Smooth muscle cell (in vitro differentiated cells): ENCODE data around the gene PPP1R2. TPM values are rescaled to one million over a fixed set of nuclear protein-coding genes. Genes with fewer than 3 reads are reported as not detected.
A peak's percentile ranks its signal among the peaks of the same experiment; 100 is the strongest.
"Not testable (repeated sequence)": the region's sequence is repeated elsewhere in the genome, so short reads cannot be mapped to it uniquely, and the experiment has no call there.

Experiments
- DNase-seq: peaks from one replicate; lab custom pipeline; 2025; ENCODE audit not compliant: unreplicated experiment; lab: John Stamatoyannopoulos, UW
- H2AFZ ChIP-seq: fragments of 200-600 bp; sonication (generic); 2 replicates; pipeline ENCODE4 v1.6.0; 2016; ENCODE audit warnings: antibody characterized with exemption, low read depth, mild to moderate bottlenecking
- H3F3A ChIP-seq: fragments of 200-600 bp; sonication (generic); 2 replicates; pipeline ENCODE4 v1.6.0; 2017; ENCODE audit warnings: antibody characterized with exemption, low read depth
- H3K27ac ChIP-seq: fragments of 200-600 bp; sonication (generic); 2 replicates; pipeline ENCODE4 v1.5.1; 2016; ENCODE audit warnings: low read depth, mild to moderate bottlenecking
- H3K27me3 ChIP-seq: fragments of 200-600 bp; sonication (generic); 2 replicates; pipeline ENCODE4 v1.6.1; 2016; ENCODE audit warnings: low read depth, mild to moderate bottlenecking
- H3K36me3 ChIP-seq: fragments of 200-600 bp; sonication (generic); 2 replicates; pipeline ENCODE4 v1.5.1; 2016; ENCODE audit warnings: low read depth
- H3K4me1 ChIP-seq: fragments of 200-600 bp; sonication (generic); 2 replicates; pipeline ENCODE4 v1.5.1; 2016; ENCODE audit warnings: low read depth
- H3K4me2 ChIP-seq: fragments of 200-600 bp; sonication (generic); 2 replicates; pipeline ENCODE4 v1.6.0; 2016; ENCODE audit warnings: mild to moderate bottlenecking
- H3K4me3 ChIP-seq: fragments of 200-600 bp; sonication (generic); 2 replicates; pipeline ENCODE4 v1.5.1; 2016; ENCODE audit warnings: mild to moderate bottlenecking
- H3K79me2 ChIP-seq: fragments of 200-600 bp; sonication (generic); 2 replicates; pipeline ENCODE4 v1.6.0; 2016; ENCODE audit warnings: low read depth, mild to moderate bottlenecking
- H3K9ac ChIP-seq: fragments of 200-600 bp; sonication (generic); 2 replicates; pipeline ENCODE4 v1.6.0; 2016; ENCODE audit warnings: low read depth
- H3K9me3 ChIP-seq: fragments of 200-600 bp; sonication (generic); replicated peaks from 2 replicates; pipeline ENCODE4 v1.5.1; 2016; ENCODE audit warnings: low read depth
- H4K20me1 ChIP-seq: fragments of 200-600 bp; sonication (generic); 2 replicates; pipeline ENCODE4 v1.6.0; 2016; ENCODE audit warnings: low read depth
- WGBS: methylation state at CpG from one replicate; pipeline ENCODE4 v1.1.7; 2016; ENCODE audit warnings: low lambda C conversion rate; 5-methylcytosine and 5-hydroxymethylcytosine counted together
- polyA plus RNA-seq: library from polyadenylated mRNA; unstranded; fragments of >200 nt; fragmentation: Nextera tagmentation; extraction: Ambion mirVana; gene quantifications from 2 replicates; pipeline ENCODE4 v1.2.1, GENCODE V29; 2016
- total RNA-seq: library from RNA; depleted of rRNA; stranded (reverse); fragments of >200 nt; gene quantifications from 2 replicates; pipeline ENCODE4 v1.2.3, GENCODE V29; 2014
- TF ChIP-seq, protein P1 (sequence below): fragments of 200-600 bp; sonication (generic); IDR thresholded peaks from 2 replicates; pipeline ENCODE4 v1.5.1; 2017; ENCODE audit warnings: borderline replicate concordance, mild to moderate bottlenecking, antibody characterized with exemption; ENCODE audit not compliant: insufficient read depth, poor library complexity, severe bottlenecking

The PPP1R2 gene
- total RNA-seq (47.5 and 58.2 TPM in 2 replicates), polyA plus RNA-seq (33.4 and 42.5 TPM in 2 replicates)

DNA sequence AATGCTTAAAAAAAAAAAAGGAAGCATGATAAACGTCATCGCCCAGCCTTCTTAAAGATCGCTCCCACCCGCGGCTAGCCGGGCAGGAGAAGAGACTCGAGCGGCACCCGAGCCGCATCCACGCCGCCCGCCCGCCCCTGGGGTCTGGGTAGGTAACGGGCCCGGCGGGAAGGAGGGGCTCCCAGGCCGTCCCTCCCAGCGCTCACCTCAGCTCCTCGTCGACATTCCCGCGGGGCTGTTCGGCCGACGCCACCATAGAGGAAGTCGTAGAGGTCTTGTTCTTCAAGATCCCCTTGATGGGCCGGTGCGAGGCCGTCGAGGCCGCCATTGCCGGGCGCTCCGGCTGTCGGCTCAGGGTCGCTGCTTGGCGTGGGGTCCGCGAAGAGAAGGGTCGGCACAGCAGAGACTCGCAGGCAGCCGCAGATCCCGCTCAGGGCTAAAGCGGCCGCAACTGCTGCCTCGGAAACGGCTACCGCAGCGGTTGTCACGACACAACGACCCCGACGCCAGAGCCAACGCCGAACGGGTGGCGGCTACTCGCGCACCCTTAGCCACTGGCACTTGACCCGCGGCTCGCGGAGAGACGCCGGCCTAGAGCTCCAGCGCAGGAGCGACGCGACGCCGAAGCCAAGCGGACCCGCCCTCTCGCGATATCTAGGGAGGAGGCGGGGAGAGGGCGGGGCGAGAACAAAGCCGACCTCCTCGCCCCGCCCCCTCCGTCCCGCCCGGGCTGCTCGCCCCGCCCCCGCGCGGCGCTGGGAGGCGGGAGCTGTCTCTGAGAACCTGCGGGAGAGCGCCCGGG lies at the start of gene PPP1R2:
Gene PPP1R2, minus strand, starts transcription at position 628 of the 802 bp plus-strand sequence. Its CDS starts 300 bp downstream, at position 328.
- peak within 1 kb of the TSS; percentile 95 for H2AFZ ChIP-seq
- H3F3A ChIP-seq: peaks cover 3% of the 10 kb centered on the region
- H3K36me3 ChIP-seq: no peaks in the 10 kb centered on the region
- peaks cover 45% of the 10 kb centered on the region for H4K20me1 ChIP-seq
- no peaks in the 10 kb centered on the region for H3K27me3 ChIP-seq
- H3K79me2 ChIP-seq: peaks cover 47% of the 10 kb centered on the region
- peaks cover 9% of the 10 kb centered on the region for H3K4me1 ChIP-seq
- peak within 1 kb of the TSS; percentile 95 for H3K4me2 ChIP-seq
- H3K4me3 ChIP-seq: peak within 1 kb of the TSS; percentile 78
- peak; percentile 76 for DNase-seq
- no peaks in the 10 kb centered on the region for H3K9me3 ChIP-seq
- TF ChIP-seq, protein P1, sequence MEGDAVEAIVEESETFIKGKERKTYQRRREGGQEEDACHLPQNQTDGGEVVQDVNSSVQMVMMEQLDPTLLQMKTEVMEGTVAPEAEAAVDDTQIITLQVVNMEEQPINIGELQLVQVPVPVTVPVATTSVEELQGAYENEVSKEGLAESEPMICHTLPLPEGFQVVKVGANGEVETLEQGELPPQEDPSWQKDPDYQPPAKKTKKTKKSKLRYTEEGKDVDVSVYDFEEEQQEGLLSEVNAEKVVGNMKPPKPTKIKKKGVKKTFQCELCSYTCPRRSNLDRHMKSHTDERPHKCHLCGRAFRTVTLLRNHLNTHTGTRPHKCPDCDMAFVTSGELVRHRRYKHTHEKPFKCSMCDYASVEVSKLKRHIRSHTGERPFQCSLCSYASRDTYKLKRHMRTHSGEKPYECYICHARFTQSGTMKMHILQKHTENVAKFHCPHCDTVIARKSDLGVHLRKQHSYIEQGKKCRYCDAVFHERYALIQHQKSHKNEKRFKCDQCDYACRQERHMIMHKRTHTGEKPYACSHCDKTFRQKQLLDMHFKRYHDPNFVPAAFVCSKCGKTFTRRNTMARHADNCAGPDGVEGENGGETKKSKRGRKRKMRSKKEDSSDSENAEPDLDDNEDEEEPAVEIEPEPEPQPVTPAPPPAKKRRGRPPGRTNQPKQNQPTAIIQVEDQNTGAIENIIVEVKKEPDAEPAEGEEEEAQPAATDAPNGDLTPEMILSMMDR: no peak
- peak within 1 kb of the TSS; percentile 77 for H3K27ac ChIP-seq
- 1% methylated on average over 77 of the region's 95 CpGs for WGBS
- H3K9ac ChIP-seq: peak within 1 kb of the TSS; percentile 94

DNA sequence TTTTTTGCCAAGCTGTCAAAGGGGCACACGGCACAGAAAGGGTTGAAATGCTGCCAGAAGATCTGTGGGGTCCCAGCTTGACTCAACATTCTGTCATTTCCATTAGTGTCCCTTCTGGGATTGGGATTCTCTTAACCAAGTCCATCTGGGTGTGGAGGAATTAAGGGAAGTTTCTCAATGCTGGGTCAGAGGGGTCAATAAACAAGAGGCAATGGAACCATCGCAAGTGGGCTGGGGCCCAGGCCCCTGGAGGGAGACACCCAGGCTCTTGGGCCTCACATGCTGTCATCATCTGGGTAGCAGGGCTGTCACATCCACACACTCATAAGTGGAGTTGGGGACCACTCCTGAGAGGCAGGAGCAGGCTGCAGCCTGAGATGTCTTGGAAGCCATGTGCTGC lies 48.7 kb upstream of the PPP1R2 start:
- Histone ChIP-seq H2AFZ (no peak overlapping the region), H3K4me1 (no peaks in the 10 kb centered on the region), H3K27ac (no peak overlapping the region), H3K27me3 (no peaks in the 10 kb centered on the region), H3F3A (no peaks in the 10 kb centered on the region), H3K9ac (no peak overlapping the region), H3K4me2 (no peak overlapping the region), H4K20me1 (no peaks in the 10 kb centered on the region), H3K79me2 (no peaks in the 10 kb centered on the region), H3K4me3 (no peak overlapping the region), H3K9me3 (no peaks in the 10 kb centered on the region), H3K36me3 (no peaks in the 10 kb centered on the region)
- TF ChIP-seq, protein P1: no peak
- 90% methylated on average over 2 of the region's 2 CpGs for WGBS
- no peak for DNase-seq

DNA sequence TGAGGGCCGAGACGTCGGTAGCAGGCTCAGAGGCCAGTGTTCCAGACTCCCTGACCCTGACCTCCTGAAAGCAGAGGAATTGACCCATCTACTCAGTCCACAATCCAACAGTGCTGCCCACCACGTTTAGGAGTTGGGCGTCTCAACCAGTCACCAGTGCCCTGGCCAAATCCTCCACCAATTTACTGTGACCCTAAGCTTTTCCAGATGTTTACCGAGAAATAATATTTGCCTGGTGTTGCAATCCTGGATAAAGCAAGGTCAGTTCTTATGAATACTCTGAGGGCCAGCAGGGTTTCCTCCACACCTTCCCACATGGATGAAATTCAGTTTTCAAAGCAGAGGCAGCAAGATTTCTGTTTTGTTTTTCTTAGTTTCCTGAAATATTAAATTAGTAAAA lies 48.1 kb upstream of the PPP1R2 start:
- no peaks in the 10 kb centered on the region for H3K27me3 ChIP-seq
- H3K4me1 ChIP-seq: no peaks in the 10 kb centered on the region
- TF ChIP-seq, protein P1: no peak
- no peak overlapping the region for H3K4me3 ChIP-seq
- no peaks in the 10 kb centered on the region for H4K20me1 ChIP-seq
- H3K9ac ChIP-seq: no peak overlapping the region
- H3K79me2 ChIP-seq: no peaks in the 10 kb centered on the region
- 90% methylated on average over 6 of the region's 6 CpGs for WGBS
- H2AFZ ChIP-seq: no peak overlapping the region
- H3F3A ChIP-seq: no peaks in the 10 kb centered on the region
- no peak overlapping the region for H3K4me2 ChIP-seq
- H3K9me3 ChIP-seq: no peaks in the 10 kb centered on the region
- no peaks in the 10 kb centered on the region for H3K36me3 ChIP-seq
- H3K27ac ChIP-seq: no peak overlapping the region
- no peak for DNase-seq

DNA sequence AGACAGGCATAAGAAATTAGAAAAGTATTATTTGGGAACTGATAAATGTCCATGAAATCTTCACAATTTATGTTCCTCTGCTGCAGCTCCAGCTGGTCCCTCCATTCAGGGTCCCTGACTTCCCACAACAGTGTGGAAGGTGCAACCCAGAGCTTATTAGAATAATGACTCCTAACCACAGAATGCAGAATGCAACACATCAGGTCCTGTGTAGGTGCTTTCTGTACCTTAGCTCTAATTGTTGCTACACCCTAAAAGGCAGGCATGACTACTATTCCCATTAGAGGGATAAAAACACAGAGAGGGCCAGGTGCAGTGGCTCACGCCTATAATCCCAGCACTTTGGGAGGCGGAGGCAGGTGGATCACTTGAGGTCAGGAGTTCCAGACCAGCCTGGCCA lies 47.3 kb upstream of the PPP1R2 start:
- not testable (repeated sequence) for H2AFZ ChIP-seq, H3K27me3 ChIP-seq, H3K27ac ChIP-seq, H3K4me1 ChIP-seq, H3K9me3 ChIP-seq, H4K20me1 ChIP-seq, H3K9ac ChIP-seq, H3F3A ChIP-seq, H3K4me3 ChIP-seq, H3K36me3 ChIP-seq, H3K4me2 ChIP-seq, DNase-seq, H3K79me2 ChIP-seq
- 93% methylated on average over 2 of the region's 2 CpGs for WGBS

DNA sequence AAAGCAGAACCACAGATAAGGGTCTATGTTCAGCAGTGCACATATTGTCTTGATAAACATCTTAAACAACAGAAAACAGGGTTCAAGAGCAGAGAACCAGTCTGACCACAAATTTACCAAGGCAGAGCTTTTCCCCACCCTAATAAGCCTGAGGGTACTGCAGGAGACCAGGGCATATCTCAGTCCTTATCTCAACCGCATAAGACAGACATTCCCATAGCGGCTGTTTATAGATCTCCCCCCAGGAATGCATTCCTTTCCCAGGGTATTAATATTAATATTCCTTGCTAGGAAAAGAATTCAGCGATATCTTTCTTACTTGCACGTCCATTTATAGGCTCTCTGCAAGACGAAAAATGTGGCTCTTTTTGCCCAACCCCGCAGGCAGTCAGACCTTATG lies 46.7 kb upstream of the PPP1R2 start:
- H3K79me2 ChIP-seq, H3K4me2 ChIP-seq, H2AFZ ChIP-seq, H3K4me3 ChIP-seq, H3K36me3 ChIP-seq, H3K9me3 ChIP-seq, H3K27me3 ChIP-seq, H3K4me1 ChIP-seq, H3K27ac ChIP-seq, DNase-seq, H3K9ac ChIP-seq, H3F3A ChIP-seq, H4K20me1 ChIP-seq: not testable (repeated sequence)
- 71% methylated on average over 6 of the region's 6 CpGs for WGBS
